ENCODE measurements around the gene SSH3. TPM values are rescaled to one million over a fixed set of nuclear protein-coding genes. Genes with fewer than 3 reads are reported as not detected.
A peak's percentile ranks its signal among the peaks of the same experiment; 100 is the strongest.

Gene SSH3
- total RNA-seq, 1 experiment from 2014 or later: 38.0 TPM

DNA sequence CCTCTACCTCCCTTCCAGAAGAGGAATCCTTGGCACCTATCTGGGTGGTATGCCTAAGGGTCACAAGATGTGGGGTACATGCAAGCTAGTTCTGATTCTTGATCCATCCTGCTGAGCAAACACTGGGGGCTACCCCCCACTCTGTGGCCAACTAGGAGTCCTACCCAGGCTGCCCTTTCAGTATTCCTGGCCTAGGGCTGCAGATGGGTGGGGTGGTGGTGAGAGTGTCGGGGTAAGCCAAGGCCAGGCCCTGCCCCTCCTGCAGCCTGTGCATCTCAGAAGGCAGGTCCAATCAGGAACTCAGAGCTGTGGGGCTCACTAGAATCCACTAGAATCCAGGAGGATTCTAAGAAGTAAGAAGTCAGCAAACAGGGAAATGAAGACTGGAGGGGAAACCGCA lies 10.9 kb downstream of the SSH3 start:
- no TSS peak for BruUV-seq (replicated peaks)
- Mint-ChIP-seq H3K27ac (ENCODE audit: low read depth, unreplicated experiment) (peak overlapping the region; percentile 78), H3K36me3 (ENCODE audit: insufficient read depth, unreplicated experiment) (peaks cover 26% of the 10 kb centered on the region), H3K27me3 (ENCODE audit: insufficient read depth, unreplicated experiment) (no peaks in the 10 kb centered on the region), H3K4me3 (ENCODE audit: unreplicated experiment) (no peak overlapping the region), H3K4me1 (ENCODE audit: insufficient read depth, unreplicated experiment) (peaks cover 41% of the 10 kb centered on the region), H3K9me3 (ENCODE audit: unreplicated experiment) (no peaks in the 10 kb centered on the region)
- intact Hi-C loops (cut with micrococcal nuclease): no loop called here
- DNase-seq (ENCODE audit: unreplicated experiment): no peak
- no peak for TF ChIP-seq CTCF (IDR thresholded peaks at IDR 0.05; ENCODE audit: unreplicated experiment)
- ChIA-PET CTCF (interaction anchor here (0.8 to 2.9 kb wide), 6 partner anchors 9 to 260 kb away, joined by 3 to 13 read pairs (median 5); no protein-coding TSS in a partner anchor), POLR2A (interaction anchor here (0.6 to 8.6 kb wide), 9 partner anchors 11 to 296 kb away, joined by 3 to 107 read pairs (median 5); partner anchors contain the start of genes ANKRD13D, GRK2, POLD4 and SSH3)

DNA sequence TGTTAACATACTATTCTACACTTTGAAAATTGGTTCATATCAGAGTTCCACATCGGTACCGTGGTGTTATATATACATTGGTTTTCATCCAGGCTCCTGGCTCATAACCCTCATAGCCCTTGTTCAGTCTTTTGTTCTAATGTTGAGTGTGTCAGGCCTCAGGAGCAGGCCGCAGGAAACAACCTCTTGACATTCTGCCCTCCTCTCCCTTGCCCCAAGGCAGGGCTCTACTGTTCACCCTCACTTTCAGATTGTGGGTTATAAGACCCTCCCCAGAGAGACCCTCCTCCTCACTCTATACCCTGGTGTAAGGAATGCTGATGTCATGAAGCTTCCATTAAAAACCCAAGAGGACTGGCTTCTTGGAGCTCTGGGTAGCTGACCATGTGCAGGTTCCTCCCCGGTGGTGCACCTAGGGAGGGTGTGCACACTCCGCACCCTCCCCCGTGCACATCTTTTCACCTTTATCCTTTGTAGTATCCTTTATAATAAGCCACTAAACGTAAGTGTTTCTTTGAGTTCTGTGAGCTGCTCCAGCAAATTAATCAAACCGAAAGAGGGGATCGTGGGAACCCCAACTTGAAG lies 12.1 kb downstream of the SSH3 start:
- no peak for TF ChIP-seq CTCF (IDR thresholded peaks at IDR 0.05; ENCODE audit: unreplicated experiment)
- DNase-seq (ENCODE audit: unreplicated experiment): no peak
- peaks cover 45% of the 10 kb centered on the region for H3K4me1 Mint-ChIP-seq (ENCODE audit: insufficient read depth, unreplicated experiment)
- ChIA-PET CTCF (interaction anchor here (0.6 to 2.9 kb wide), 5 partner anchors 22 to 156 kb away, joined by 3 to 13 read pairs (median 4); no protein-coding TSS in a partner anchor), POLR2A (interaction anchor here (0.9 to 8.6 kb wide), 5 partner anchors 12 to 74 kb away, joined by 3 to 107 read pairs (median 6); partner anchors contain the start of genes ANKRD13D, GRK2 and SSH3)
- H3K27ac Mint-ChIP-seq (ENCODE audit: low read depth, unreplicated experiment): no peak overlapping the region
- intact Hi-C loops (cut with micrococcal nuclease): no loop called here
- BruUV-seq (replicated peaks): no TSS peak
- no peak overlapping the region for H3K4me3 Mint-ChIP-seq (ENCODE audit: unreplicated experiment)
- no peaks in the 10 kb centered on the region for H3K9me3 Mint-ChIP-seq (ENCODE audit: unreplicated experiment)
- peaks cover 19% of the 10 kb centered on the region for H3K36me3 Mint-ChIP-seq (ENCODE audit: insufficient read depth, unreplicated experiment)
- no peaks in the 10 kb centered on the region for H3K27me3 Mint-ChIP-seq (ENCODE audit: insufficient read depth, unreplicated experiment)

DNA sequence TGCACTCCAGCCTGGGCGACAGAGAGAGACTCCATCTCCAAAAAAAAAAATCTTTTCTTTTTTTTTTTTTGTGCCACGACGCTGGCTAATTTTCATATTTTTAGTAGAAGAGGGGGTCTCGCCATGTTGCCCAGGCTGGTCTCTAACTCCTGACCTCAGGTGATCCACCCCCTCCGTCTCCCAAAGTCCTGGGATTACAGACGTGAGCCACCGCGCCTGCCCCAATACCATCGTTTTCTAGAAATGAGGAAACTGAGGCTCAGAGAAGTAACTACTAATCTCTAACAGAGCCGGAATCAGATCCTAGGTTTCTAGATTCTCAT lies 13.5 kb downstream of the SSH3 start:
- Mint-ChIP-seq H3K4me1 (ENCODE audit: insufficient read depth, unreplicated experiment) (peaks cover 33% of the 10 kb centered on the region), H3K36me3 (ENCODE audit: insufficient read depth, unreplicated experiment) (peaks cover 13% of the 10 kb centered on the region), H3K9me3 (ENCODE audit: unreplicated experiment) (no peaks in the 10 kb centered on the region), H3K4me3 (ENCODE audit: unreplicated experiment) (peak overlapping the region; percentile 99), H3K27ac (ENCODE audit: low read depth, unreplicated experiment) (peak overlapping the region; percentile 93), H3K27me3 (ENCODE audit: insufficient read depth, unreplicated experiment) (no peaks in the 10 kb centered on the region)
- CTCF ChIA-PET: interaction anchor here (0.5 to 6.9 kb wide), 27 partner anchors 11 to 276 kb away, joined by 3 to 104 read pairs (median 5); partner anchors contain the start of genes ANKRD13D, GRK2, POLD4 and SSH3
- no TSS peak for BruUV-seq (replicated peaks)
- no peak for DNase-seq (ENCODE audit: unreplicated experiment)
- no peak for TF ChIP-seq CTCF (IDR thresholded peaks at IDR 0.05; ENCODE audit: unreplicated experiment)
- POLR2A ChIA-PET: interaction anchor here (0.6 to 8.6 kb wide), 25 partner anchors 14 to 261 kb away, joined by 3 to 107 read pairs (median 4); partner anchors contain the start of genes ANKRD13D, GRK2, KDM2A and POLD4
- intact Hi-C loops (cut with micrococcal nuclease): loop anchor here (1.0 to 2.0 kb wide), 5 partner anchors 14 to 262 kb away; partner anchors contain the start of gene SSH3

- Mint-ChIP-seq H3K36me3 (ENCODE audit: insufficient read depth, unreplicated experiment) (peaks cover 11% of the 10 kb centered on the region), H3K9me3 (ENCODE audit: unreplicated experiment) (no peaks in the 10 kb centered on the region), H3K4me1 (ENCODE audit: insufficient read depth, unreplicated experiment) (peaks cover 28% of the 10 kb centered on the region), H3K4me3 (ENCODE audit: unreplicated experiment) (peak overlapping the region; percentile 99), H3K27ac (ENCODE audit: low read depth, unreplicated experiment) (peak overlapping the region; percentile 93), H3K27me3 (ENCODE audit: insufficient read depth, unreplicated experiment) (no peaks in the 10 kb centered on the region)
- POLR2A ChIA-PET: interaction anchor here (0.6 to 8.6 kb wide), 30 partner anchors 14 to 384 kb away, joined by 3 to 107 read pairs (median 4); partner anchors contain the start of genes ANKRD13D, GRK2, KDM2A and POLD4
- DNase-seq (ENCODE audit: unreplicated experiment): peak; percentile 97
- BruUV-seq (replicated peaks): no TSS peak
- TF ChIP-seq CTCF (IDR thresholded peaks at IDR 0.05; ENCODE audit: unreplicated experiment): peak; percentile 87
- CTCF ChIA-PET: interaction anchor here (0.5 to 6.9 kb wide), 30 partner anchors 11 to 346 kb away, joined by 3 to 104 read pairs (median 4); partner anchors contain the start of genes ANKRD13D, GRK2, POLD4 and SSH3
- intact Hi-C loops (cut with micrococcal nuclease): loop anchor here (1.0 to 2.0 kb wide), 5 partner anchors 15 to 262 kb away; partner anchors contain the start of gene SSH3
Observed at GRCh38 chr11:67317205-67317887, 14.0 kb downstream of the SSH3 start.

Measured in MCF 10A (cell line).